ENCODE results near the gene JMJD6. TPM values are rescaled to one million over a fixed set of nuclear protein-coding genes. Genes with fewer than 3 reads are reported as not detected.

JMJD6 gene
- total and polyA plus RNA-seq, 2 experiments from 2014 or later: 11.4 to 12.8 TPM

GRCh38 chr17:76748657-76749056 is 22.3 kb upstream of the JMJD6 start:
- H3K4me3 ChIP-seq: no peak overlapping the region
- H3F3A ChIP-seq (replicated peaks; ENCODE audit: low read depth): no peaks in the 10 kb centered on the region
- H3K9me2 ChIP-seq (ENCODE audit: insufficient read depth): no peaks in the 10 kb centered on the region
- no peaks in the 10 kb centered on the region for H3K79me2 ChIP-seq (replicated peaks; ENCODE audit: insufficient read depth)
- no peak for ATAC-seq
- Mint-ChIP-seq H3K9me3 (no peaks in the 10 kb centered on the region; the same call in 2 of the 3 replicates), H3K4me1 (no peaks in the 10 kb centered on the region), H3K27me3 (ENCODE audit: insufficient read depth, low read depth, poor library complexity) (peaks cover 3% of the 10 kb centered on the region), H3K4me3 (no peak overlapping the region), H3K27ac (no peak overlapping the region), H3K36me3 (ENCODE audit: low read depth) (peaks cover 34% of the 10 kb centered on the region)
- H3K27ac ChIP-seq (ENCODE audit: low read depth): no peak overlapping the region
- DNase-seq (ENCODE audit: low spot score): no peak
- 0 out of 2 replicates have a peak, but pooled peaks cover 5% of the 10 kb centered on the region for H3K36me3 ChIP-seq (ENCODE audit: insufficient read depth)
- H2AFZ ChIP-seq: no peak overlapping the region
- no peaks in the 10 kb centered on the region for H3K4me1 ChIP-seq (ENCODE audit: insufficient read depth)
- TF ChIP-seq, protein P1, sequence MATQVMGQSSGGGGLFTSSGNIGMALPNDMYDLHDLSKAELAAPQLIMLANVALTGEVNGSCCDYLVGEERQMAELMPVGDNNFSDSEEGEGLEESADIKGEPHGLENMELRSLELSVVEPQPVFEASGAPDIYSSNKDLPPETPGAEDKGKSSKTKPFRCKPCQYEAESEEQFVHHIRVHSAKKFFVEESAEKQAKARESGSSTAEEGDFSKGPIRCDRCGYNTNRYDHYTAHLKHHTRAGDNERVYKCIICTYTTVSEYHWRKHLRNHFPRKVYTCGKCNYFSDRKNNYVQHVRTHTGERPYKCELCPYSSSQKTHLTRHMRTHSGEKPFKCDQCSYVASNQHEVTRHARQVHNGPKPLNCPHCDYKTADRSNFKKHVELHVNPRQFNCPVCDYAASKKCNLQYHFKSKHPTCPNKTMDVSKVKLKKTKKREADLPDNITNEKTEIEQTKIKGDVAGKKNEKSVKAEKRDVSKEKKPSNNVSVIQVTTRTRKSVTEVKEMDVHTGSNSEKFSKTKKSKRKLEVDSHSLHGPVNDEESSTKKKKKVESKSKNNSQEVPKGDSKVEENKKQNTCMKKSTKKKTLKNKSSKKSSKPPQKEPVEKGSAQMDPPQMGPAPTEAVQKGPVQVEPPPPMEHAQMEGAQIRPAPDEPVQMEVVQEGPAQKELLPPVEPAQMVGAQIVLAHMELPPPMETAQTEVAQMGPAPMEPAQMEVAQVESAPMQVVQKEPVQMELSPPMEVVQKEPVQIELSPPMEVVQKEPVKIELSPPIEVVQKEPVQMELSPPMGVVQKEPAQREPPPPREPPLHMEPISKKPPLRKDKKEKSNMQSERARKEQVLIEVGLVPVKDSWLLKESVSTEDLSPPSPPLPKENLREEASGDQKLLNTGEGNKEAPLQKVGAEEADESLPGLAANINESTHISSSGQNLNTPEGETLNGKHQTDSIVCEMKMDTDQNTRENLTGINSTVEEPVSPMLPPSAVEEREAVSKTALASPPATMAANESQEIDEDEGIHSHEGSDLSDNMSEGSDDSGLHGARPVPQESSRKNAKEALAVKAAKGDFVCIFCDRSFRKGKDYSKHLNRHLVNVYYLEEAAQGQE (IDR thresholded peaks at IDR 0.05; ENCODE audit: unreplicated experiment): no peak
- TF ChIP-seq, protein P2, sequence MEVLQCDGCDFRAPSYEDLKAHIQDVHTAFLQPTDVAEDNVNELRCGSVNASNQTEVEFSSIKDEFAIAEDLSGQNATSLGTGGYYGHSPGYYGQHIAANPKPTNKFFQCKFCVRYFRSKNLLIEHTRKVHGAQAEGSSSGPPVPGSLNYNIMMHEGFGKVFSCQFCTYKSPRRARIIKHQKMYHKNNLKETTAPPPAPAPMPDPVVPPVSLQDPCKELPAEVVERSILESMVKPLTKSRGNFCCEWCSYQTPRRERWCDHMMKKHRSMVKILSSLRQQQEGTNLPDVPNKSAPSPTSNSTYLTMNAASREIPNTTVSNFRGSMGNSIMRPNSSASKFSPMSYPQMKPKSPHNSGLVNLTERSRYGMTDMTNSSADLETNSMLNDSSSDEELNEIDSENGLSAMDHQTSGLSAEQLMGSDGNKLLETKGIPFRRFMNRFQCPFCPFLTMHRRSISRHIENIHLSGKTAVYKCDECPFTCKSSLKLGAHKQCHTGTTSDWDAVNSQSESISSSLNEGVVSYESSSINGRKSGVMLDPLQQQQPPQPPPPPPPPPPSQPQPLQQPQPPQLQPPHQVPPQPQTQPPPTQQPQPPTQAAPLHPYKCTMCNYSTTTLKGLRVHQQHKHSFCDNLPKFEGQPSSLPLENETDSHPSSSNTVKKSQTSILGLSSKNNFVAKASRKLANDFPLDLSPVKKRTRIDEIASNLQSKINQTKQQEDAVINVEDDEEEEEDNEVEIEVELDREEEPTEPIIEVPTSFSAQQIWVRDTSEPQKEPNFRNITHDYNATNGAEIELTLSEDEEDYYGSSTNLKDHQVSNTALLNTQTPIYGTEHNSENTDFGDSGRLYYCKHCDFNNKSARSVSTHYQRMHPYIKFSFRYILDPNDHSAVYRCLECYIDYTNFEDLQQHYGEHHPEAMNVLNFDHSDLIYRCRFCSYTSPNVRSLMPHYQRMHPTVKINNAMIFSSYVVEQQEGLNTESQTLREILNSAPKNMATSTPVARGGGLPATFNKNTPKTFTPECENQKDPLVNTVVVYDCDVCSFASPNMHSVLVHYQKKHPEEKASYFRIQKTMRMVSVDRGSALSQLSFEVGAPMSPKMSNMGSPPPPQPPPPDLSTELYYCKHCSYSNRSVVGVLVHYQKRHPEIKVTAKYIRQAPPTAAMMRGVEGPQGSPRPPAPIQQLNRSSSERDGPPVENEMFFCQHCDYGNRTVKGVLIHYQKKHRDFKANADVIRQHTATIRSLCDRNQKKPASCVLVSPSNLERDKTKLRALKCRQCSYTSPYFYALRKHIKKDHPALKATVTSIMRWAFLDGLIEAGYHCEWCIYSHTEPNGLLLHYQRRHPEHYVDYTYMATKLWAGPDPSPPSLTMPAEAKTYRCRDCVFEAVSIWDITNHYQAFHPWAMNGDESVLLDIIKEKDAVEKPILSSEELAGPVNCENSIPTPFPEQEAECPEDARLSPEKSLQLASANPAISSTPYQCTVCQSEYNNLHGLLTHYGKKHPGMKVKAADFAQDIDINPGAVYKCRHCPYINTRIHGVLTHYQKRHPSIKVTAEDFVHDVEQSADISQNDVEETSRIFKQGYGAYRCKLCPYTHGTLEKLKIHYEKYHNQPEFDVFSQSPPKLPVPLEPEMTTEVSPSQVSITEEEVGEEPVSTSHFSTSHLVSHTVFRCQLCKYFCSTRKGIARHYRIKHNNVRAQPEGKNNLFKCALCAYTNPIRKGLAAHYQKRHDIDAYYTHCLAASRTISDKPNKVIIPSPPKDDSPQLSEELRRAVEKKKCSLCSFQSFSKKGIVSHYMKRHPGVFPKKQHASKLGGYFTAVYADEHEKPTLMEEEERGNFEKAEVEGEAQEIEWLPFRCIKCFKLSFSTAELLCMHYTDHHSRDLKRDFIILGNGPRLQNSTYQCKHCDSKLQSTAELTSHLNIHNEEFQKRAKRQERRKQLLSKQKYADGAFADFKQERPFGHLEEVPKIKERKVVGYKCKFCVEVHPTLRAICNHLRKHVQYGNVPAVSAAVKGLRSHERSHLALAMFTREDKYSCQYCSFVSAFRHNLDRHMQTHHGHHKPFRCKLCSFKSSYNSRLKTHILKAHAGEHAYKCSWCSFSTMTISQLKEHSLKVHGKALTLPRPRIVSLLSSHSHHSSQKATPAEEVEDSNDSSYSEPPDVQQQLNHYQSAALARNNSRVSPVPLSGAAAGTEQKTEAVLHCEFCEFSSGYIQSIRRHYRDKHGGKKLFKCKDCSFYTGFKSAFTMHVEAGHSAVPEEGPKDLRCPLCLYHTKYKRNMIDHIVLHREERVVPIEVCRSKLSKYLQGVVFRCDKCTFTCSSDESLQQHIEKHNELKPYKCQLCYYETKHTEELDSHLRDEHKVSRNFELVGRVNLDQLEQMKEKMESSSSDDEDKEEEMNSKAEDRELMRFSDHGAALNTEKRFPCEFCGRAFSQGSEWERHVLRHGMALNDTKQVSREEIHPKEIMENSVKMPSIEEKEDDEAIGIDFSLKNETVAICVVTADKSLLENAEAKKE (CRISPR knock-in tag; IDR thresholded peaks at IDR 0.05): no peak
- TF ChIP-seq ZNF114 (CRISPR knock-in tag; IDR thresholded peaks at IDR 0.05): no peak
- no peak for TF ChIP-seq JUNB (IDR thresholded peaks at IDR 0.05; ENCODE audit: unreplicated experiment)
- TF ChIP-seq ETS1 (IDR thresholded peaks at IDR 0.05): no peak
- no peak for TF ChIP-seq EZH2phosphoT487 (IDR thresholded peaks at IDR 0.05; ENCODE audit: unreplicated experiment)
- no peak for TF ChIP-seq STAT1 (IDR thresholded peaks at IDR 0.05; ENCODE audit: unreplicated experiment)
- TF ChIP-seq CREB1 (CRISPR knock-in tag; IDR thresholded peaks at IDR 0.05; ENCODE audit: low read depth): no peak
- TF ChIP-seq, protein P3, sequence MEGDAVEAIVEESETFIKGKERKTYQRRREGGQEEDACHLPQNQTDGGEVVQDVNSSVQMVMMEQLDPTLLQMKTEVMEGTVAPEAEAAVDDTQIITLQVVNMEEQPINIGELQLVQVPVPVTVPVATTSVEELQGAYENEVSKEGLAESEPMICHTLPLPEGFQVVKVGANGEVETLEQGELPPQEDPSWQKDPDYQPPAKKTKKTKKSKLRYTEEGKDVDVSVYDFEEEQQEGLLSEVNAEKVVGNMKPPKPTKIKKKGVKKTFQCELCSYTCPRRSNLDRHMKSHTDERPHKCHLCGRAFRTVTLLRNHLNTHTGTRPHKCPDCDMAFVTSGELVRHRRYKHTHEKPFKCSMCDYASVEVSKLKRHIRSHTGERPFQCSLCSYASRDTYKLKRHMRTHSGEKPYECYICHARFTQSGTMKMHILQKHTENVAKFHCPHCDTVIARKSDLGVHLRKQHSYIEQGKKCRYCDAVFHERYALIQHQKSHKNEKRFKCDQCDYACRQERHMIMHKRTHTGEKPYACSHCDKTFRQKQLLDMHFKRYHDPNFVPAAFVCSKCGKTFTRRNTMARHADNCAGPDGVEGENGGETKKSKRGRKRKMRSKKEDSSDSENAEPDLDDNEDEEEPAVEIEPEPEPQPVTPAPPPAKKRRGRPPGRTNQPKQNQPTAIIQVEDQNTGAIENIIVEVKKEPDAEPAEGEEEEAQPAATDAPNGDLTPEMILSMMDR (conservative IDR thresholded peaks at IDR 0.05; ENCODE audit: low read depth in 2 of 2): no peak
- no peak for TF ChIP-seq EZH2 (IDR thresholded peaks at IDR 0.05; ENCODE audit: low read depth, unreplicated experiment)
- no peak for TF ChIP-seq ZNF331 (CRISPR knock-in tag; IDR thresholded peaks at IDR 0.05; ENCODE audit: low read depth)
- TF ChIP-seq NANOG (IDR thresholded peaks at IDR 0.05; ENCODE audit: borderline replicate concordance): no peak
- no peak for TF ChIP-seq POLR2AphosphoS5 (IDR thresholded peaks at IDR 0.05; ENCODE audit: low read depth)
- H4K20me1 ChIP-seq (replicated peaks; ENCODE audit: insufficient read depth): no peaks in the 10 kb centered on the region
- no peak overlapping the region for H3K4me2 ChIP-seq
- H3K27me3 ChIP-seq (ENCODE audit: insufficient read depth): no peaks in the 10 kb centered on the region

All from GM23338 (cell line).